ENCODE measurements around the gene LACTB.

The LACTB gene

DNA sequence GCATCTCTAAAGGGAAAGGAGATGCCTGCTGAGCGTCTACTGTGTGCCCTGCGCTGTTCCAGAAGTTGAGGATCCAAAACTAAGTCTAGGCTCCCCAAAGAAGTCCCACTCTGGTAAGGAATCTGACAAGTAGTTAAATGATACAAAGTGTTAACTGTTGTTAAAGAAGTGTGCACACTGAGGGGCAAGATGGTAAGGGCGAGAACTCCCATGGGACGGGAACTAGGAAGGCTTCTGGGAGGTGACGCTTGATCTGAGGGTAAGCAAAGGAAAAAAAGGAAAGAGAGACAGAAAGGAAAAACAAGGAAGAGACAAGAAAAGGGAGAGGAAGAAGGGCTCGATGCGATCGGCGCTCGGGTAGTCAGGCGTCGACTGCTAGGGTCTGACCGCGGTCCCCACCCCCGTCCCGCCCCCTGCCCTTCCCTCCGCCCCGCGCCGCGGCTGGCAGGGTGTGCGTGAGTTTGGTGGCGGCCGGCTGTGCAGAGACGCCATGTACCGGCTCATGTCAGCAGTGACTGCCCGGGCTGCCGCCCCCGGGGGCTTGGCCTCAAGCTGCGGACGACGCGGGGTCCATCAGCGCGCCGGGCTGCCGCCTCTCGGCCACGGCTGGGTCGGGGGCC is at the start of gene LACTB:
Gene LACTB, plus strand, starts transcription at position 480 of the 620 bp plus-strand sequence. Its CDS starts 11 bp downstream, at position 491.
- peak; percentile 73 for DNase-seq (ENCODE audit: low spot score)

GRCh38 chr15:63072023-63072650 is 49.5 kb upstream of the LACTB start:
- no peak for DNase-seq (ENCODE audit: low spot score)

DNA sequence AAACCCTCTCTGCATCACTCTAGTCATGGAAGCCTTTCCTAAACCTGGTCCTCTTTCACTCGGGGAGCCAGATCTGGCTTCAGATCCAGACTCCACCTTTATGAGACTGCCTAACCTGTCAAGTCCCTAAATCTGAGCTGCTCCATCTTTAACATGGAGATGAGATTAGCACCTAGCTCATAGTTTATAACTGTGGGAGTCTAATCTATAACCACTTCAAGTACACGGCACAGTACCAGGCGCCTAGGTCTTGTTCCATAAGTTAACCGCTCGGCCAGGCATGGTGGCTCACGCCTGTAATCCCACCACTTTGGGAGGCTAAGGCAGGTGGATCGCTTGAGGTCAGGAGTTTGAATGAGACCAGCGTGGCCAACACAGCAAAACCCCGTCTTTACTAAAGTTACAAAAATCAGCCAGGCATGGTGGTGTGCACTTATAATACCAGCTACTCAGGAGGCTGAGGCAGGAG is 48.8 kb upstream of the LACTB start:
- no peak for DNase-seq (ENCODE audit: low spot score)

DNA sequence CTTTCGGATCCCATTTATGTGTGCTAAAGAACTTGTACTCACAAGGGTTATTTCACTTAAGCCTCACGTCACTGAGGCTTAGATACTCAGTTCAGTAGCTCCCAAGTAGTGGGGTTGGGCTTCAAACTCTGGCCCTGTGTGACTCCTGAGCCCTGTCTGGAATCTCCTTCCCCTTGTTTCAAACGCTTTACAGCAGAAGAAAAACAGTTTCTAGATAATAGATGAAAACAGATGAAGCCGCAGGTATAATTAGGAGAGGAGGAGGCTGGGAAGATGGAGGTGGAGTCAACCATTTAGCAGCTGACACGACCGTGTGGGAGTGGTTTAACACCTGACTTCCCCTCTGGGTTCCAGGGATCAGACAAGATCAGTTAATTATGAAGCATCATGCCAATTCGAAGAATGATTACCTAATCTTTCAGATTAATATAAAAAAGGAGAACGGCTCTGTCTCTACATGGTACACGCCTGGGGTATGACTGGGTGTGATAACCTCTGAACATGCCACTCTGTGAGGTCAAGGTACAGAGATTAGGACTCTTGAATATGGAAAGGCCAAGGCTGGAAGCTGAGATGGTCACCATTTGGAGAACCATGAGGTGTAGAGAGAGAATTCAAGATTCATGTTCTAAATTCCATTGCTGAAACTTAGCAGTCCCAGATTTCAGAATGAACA is 48.0 kb upstream of the LACTB start:
- DNase-seq (ENCODE audit: low spot score), result no peak

DNA sequence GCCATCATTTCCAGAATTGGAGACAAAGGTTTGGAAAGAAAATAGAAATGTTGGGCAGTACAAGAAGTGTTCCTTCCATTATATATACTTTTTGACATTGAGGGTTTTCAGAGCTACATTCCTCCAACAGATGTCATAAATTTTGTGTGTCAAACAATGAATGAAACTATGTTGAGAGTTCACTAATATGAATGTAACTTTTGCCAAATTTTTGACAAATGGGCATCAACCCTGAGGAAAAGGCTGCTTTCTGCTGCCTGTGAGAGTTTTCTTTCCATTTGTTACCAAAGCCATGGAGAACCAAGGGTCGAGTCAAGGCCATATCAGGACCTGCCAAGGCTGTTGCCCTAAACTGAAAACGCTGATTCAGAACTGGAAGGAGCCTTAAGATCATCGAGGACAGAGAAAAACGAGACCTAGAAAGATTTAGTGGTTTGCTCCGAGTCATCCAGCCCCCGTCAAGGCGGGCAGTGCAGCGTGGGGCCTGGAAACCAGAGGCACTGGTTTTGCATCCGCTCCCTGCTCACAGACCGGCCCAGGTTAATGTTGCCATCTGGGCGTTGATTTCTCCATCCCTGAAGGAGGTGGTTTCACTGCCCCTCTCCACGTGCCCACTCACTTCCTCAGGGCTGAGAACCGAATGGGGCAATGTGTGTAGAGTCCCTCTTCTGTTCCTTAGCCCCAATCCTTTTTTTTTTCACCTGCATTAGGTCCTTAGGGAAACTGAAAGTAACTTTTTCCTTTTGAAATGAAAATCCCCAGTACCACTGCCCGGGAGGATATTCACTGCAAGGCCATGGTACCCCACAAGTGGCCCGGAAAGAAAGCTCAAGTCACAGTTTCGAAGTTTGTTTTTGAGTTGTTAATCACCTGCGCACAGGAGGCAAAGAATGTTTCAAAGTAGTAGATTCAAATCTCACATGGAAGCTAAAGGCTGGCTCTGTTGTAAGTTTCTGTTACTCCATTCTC is 46.4 kb upstream of the LACTB start:
- no peak for DNase-seq (ENCODE audit: low spot score)

DNA sequence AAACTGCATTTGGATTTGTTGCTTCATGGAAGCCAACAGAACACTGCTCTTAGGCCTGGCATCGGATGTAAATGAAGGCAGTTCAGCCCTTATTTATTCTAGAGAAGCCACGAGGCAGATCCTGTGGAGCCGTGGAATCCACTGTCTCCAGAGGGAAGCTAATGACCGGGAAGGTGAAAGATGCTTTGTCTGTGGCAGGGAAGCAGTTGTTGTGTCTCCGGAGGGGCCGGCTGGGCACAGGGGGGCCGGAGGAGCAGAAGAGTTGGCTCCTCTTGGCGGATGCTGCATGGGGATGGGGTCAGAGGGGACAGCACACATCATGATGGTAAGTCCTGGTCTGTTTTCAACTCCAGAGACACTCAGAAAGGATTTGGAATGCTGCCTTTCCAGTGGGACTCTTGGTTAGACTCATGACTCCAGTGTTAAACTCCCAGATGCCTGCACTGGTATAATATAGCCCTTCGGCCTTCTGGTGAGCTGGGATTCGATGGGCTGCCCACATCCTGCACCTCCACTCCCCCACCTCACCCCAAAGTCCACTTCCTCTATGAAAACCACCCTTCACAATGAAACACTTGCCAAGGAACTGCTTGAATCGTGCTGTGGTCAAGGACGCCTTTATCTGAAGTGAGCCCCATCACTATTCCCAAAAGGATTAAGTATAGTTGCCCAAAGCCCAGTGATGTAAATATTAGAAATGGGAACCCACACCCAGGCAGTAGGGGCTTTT is 45.5 kb upstream of the LACTB start:
- DNase-seq (ENCODE audit: low spot score), result no peak

- no peak for DNase-seq (ENCODE audit: low spot score)
Measured at GRCh38 chr15:63076714-63077046, 45.0 kb upstream of the LACTB start.

GRCh38 chr15:63077952-63078351 is 43.7 kb upstream of the LACTB start:
- DNase-seq (ENCODE audit: low spot score), result no peak

GRCh38 chr15:63079947-63080626 is 41.6 kb upstream of the LACTB start:
- DNase-seq (ENCODE audit: low spot score), result no peak

- no peak for DNase-seq (ENCODE audit: low spot score)
Measured at GRCh38 chr15:63080634-63081250, 40.9 kb upstream of the LACTB start.

DNA sequence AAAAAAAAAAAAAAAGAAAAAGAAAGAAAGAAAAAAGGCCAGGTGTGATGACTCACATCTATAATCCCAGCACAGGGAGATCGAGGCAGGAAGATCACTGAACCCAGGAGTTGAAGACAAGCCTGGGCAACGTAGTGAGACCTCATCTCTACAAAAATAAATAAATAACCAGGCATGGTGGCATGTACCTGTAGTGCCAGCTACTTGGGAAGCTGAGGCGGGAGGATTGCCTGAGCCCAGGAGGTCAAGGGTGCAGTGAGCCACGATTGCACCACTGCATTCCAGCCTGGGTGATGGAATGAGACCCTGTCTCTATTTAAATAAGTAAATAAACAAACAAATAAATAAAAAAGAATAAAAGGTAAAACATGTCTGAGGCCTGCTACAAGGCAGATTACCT is 39.3 kb upstream of the LACTB start:
- DNase-seq (ENCODE audit: low spot score), result no peak

DNA sequence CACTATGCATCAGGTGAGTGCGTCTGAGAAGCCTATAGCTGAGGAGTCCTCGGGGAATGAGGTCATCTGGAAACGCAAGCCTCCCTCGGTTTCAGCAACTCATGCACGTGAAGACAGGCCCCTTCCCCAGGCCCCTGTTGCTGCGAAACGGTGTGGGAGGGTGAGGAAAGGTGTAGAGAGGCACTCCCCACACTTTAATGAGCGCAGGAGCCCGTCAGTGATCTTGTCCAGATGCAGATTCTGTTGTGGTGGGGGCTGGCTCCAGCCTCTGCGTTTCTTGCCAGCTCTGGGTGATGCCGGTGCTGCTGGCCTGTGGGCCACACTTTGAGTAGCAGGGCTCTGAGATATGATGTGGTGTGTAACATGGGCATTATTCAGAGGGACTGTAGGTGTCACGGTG is 38.6 kb upstream of the LACTB start:
- DNase-seq (ENCODE audit: low spot score), result no peak

DNA sequence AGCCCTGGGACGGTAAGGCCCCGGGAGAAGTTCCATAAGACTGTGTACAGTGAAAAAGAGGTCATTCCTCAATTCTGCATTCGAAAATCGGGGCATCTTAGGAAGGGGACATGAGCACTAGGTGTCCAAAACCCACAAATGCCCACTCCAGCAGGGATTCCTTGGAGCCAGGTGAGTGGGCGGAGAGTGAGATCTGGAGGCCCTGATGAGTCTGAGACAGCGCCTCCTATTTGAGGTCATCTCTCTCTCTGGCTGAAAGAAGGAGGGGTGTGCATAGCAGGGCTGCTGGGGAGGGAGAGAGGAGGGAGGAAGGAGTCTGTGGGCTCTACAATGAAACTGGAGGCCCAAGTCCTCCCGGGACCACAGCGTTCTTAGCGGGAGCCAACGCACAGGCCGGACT is 38.1 kb upstream of the LACTB start:
- DNase-seq (ENCODE audit: low spot score), result no peak

GRCh38 chr15:63084806-63085205 is 36.9 kb upstream of the LACTB start:
- DNase-seq (ENCODE audit: low spot score), result no peak

DNA sequence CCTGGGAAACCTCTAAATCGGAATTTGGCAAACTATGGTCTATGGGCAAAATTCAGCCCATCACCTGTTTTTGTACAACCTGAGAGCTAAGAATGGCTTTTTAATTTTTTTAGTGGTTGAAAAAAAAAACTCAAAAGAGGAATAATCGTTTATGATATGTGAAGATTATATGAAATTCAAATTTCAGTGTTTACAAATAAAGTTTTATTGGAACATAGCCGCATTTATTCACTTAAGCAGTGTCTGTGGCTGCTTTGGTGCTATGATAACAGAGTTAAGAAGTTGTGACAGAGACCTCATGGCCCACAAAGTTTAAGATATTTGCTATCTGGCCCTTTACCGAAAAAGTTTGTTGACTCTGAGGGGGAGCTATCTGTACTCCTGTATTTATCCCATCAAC is 36.4 kb upstream of the LACTB start:
- no peak for DNase-seq (ENCODE audit: low spot score)

DNA sequence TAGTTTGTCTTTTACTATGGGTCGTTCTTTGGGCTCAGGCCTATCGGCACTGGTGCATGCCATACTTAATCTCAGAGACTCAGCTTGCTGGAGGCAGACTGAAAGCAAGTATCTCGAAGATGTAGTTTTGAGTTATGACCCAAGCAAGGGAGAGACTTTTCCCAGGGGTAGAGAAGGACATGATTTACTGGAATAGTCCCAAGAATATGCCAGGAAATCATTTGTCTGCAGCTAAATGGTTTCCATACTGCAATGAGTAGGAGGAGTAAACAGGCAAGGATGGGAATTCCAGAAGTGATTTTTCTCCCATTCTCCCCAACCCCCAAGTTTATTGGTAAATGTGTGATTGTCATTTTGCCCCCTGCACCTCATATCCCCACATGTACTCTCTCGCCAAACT is 35.4 kb upstream of the LACTB start:
- DNase-seq (ENCODE audit: low spot score), result no peak

- no peak for DNase-seq (ENCODE audit: low spot score)
Measured at GRCh38 chr15:63086947-63087346, 34.7 kb upstream of the LACTB start.

DNA sequence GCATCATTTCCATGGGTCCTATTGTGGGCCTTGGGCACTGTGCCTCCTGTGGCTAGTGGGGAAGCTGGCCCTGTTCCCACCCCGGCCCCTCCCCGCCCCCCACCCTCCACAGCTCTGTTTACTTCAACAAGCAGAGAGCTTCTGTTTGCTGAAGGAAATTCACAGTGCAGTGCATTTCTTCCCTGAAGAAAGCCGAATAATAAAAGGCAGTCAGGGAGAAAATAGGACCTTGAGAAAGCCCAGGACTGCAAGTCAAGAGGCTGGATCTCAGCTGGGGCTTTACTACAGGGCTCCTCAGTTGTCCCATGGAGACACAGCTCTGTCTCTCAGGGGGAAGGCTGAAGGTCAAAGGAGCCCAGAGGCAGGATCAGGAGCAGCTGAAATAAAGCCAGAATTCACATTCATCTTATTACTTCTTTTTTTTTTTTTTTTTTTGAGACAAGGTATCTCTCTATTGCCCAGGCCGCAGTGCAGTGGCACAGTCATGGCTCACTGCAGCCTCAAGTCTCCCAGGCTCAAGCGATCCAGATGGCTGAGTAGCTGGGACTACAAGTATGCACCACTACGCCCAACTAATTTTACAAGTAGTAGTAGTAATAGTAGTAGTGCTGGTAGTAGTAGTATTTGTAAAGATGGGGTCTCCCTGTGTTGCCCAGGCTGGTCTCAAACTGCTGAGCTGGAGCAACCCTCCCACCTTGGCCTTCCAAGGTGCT is 33.0 kb upstream of the LACTB start:
- DNase-seq (ENCODE audit: low spot score), result no peak

DNA sequence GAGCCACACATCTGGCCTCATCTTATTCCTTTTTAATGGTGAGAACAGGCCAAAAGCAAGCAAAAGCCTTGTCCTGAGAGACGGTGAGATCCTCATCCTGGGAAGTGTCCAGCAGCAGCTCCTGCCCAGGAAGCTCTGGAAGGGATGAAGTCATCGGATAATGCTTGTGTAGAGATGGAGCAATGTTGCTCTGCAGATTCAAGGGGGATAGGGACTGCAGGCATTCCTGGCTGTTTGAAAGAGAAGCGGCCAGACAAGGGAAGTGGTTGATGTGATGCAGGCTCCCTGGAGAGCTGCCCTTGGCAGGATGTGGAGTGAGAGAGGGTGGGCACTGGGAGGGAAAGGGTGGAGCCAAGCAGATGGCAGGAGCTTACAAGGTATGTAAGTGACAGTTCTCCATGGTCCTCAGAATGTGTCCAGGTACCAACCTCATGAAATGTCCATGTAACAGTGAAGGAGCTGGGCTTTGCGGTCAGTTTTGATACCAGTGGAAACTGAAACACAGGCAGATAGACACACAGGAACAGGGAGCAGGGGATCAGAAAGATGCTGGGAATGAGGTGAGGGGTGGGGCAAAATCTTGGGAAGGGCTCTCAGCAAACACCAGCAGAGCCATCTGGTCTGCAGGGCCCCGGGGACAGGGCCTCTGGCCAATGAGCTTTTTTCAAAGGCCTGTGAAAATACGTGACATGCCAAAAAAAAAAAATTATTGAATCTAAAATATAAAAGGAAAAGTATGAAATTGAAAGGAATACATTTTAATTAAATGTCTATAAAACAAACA is 32.2 kb upstream of the LACTB start:
- DNase-seq (ENCODE audit: low spot score), result peak; percentile 38

All from HuH-7 (cell line).